ENCODE measurements around the gene LCAT. TPM values are rescaled to one million over a fixed set of nuclear protein-coding genes. Genes with fewer than 3 reads are reported as not detected.

The LCAT gene
- total and polyA plus RNA-seq, 9 of the 15 experiments (the other 6 are each of a cell fraction or from before 2014, with no cell fraction given) = 0.46 to 21.0 (median 5.0) TPM

- peak; percentile 84 for TF ChIP-seq ARID4B (CRISPR knock-in tag; IDR thresholded peaks at IDR 0.05)
- no peak for TF ChIP-seq RHOXF2B (CRISPR knock-in tag; conservative IDR thresholded peaks at IDR 0.05)
- no peak for TF ChIP-seq SMARCC2 (IDR thresholded peaks at IDR 0.05; ENCODE audit: low read depth)
- no peak for TF ChIP-seq POLR3G (IDR thresholded peaks at IDR 0.05; ENCODE audit: extremely low read depth, insufficient read length, insufficient replicate concordance)
- TF ChIP-seq, protein P1, sequence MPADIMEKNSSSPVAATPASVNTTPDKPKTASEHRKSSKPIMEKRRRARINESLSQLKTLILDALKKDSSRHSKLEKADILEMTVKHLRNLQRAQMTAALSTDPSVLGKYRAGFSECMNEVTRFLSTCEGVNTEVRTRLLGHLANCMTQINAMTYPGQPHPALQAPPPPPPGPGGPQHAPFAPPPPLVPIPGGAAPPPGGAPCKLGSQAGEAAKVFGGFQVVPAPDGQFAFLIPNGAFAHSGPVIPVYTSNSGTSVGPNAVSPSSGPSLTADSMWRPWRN (IDR thresholded peaks at IDR 0.05; ENCODE audit: low read depth) = no peak
- no peak for TF ChIP-seq ZNF121 (CRISPR knock-in tag; conservative IDR thresholded peaks at IDR 0.05)
- no peak for TF ChIP-seq MECOM (CRISPR knock-in tag; IDR thresholded peaks at IDR 0.05)
- no peak for TF ChIP-seq ZNF511 (CRISPR knock-in tag; IDR thresholded peaks at IDR 0.05)
- peak in 1 of 2 experiments; percentile 51; a peak in 1 of 4 replicates for TF ChIP-seq TBL1XR1 (IDR thresholded peaks at IDR 0.05; ENCODE audit: low read length in 2 of 2)
- no peak for TF ChIP-seq DDX20 (tag; IDR thresholded peaks at IDR 0.05; ENCODE audit: low read depth)
- TF ChIP-seq NBN (IDR thresholded peaks at IDR 0.05; ENCODE audit: low read depth) = 0 out of 2 replicates have a peak, but pooled peaks have one; percentile 25
- no peak for TF ChIP-seq CHD4 (IDR thresholded peaks at IDR 0.05; ENCODE audit: insufficient read depth, insufficient replicate concordance, low read depth, low read length, poor library complexity, severe bottlenecking)
- no peak for TF ChIP-seq KLF13 (tag; IDR thresholded peaks at IDR 0.05; ENCODE audit: borderline replicate concordance, low read depth)
- TF ChIP-seq HNRNPL (IDR thresholded peaks at IDR 0.05; ENCODE audit: low read depth, low read length) = no peak
- no peak for TF ChIP-seq SRSF9 (IDR thresholded peaks at IDR 0.05; ENCODE audit: borderline replicate concordance, low read depth, low read length)
- TF ChIP-seq, protein P2, sequence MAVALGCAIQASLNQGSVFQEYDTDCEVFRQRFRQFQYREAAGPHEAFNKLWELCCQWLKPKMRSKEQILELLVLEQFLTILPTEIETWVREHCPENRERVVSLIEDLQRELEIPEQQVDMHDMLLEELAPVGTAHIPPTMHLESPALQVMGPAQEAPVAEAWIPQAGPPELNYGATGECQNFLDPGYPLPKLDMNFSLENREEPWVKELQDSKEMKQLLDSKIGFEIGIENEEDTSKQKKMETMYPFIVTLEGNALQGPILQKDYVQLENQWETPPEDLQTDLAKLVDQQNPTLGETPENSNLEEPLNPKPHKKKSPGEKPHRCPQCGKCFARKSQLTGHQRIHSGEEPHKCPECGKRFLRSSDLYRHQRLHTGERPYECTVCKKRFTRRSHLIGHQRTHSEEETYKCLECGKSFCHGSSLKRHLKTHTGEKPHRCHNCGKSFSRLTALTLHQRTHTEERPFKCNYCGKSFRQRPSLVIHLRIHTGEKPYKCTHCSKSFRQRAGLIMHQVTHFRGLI (CRISPR knock-in tag; IDR thresholded peaks at IDR 0.05) = no peak
- TF ChIP-seq MLLT1 (IDR thresholded peaks at IDR 0.05) = no peak
- TF ChIP-seq SREBF2 (CRISPR knock-in tag; IDR thresholded peaks at IDR 0.05) = no peak
Measured at GRCh38 chr16:67892899-67893742, 50.8 kb downstream of the LCAT start, which contains the start of gene PSKH1 (continued).
